HCT116 (cell line): ENCODE data around the gene KCND3. TPM values are rescaled to one million over a fixed set of nuclear protein-coding genes. Genes with fewer than 3 reads are reported as not detected.

Source experiments
- ATAC-seq: fragments of 200-7000 bp; cut with Tn5 transposase; 2 replicates; pipeline ENCODE4 v1.9.1; 2020; ENCODE audit warnings: mild to moderate bottlenecking, moderate library complexity
- BruUV-seq: library from RNA; stranded (reverse); fragments of 400-500 nt; replicated peaks from 2 replicates; lab custom pipeline; 2021; lab: Mats Ljungman, UMichigan
- CTCF ChIA-PET: fragments of 300-600 bp; sonication (Branson Sonifier 250); formaldehyde crosslinking; loops from one replicate; lab custom pipeline; 2021; ENCODE audit warnings: antibody characterized with exemption; lab: Charles Lee
- POLR2A ChIA-PET: fragments of 300-600, 350-600 bp; sonication (Branson Sonifier 250); formaldehyde crosslinking; loops from one replicate; lab custom pipeline; 2021; ENCODE audit warnings: antibody characterized with exemption; lab: Charles Lee
- RAD21 ChIA-PET, 2 experiments: fragments of 300-600 bp; sonication (Branson Sonifier 250); formaldehyde crosslinking; loops; one replicate each; lab custom pipeline; 2023; ENCODE audit warnings: low total read pairs in 2 of 2; ENCODE audit not compliant: uncharacterized antibody in 2 of 2, unreplicated experiment in 2 of 2, low non-redundant PET in 1 of 2; lab: Charles Lee
- DNase-seq: peaks from one replicate; pipeline ENCODE4 v3.0.0-alpha.2; 2010; ENCODE audit warnings: low read depth, low spot score
- H2AFZ ChIP-seq: fragments of 200-600 bp; shearing (Covaris generic), sonication (generic); 2 replicates; pipeline ENCODE4 v1.6.1; 2017; ENCODE audit warnings: low read depth, mixed run types, mixed read lengths, antibody characterized with exemption, low read length; ENCODE audit not compliant: poor library complexity, severe bottlenecking
- H3K27ac ChIP-seq: 2 replicates; pipeline ENCODE4 v1.5.1; 2012; ENCODE audit warnings: low read depth, low read length
- H3K27me3 ChIP-seq: fragments of 200-600 bp; sonication (generic); 2 replicates; pipeline ENCODE4 v1.6.1; 2016; ENCODE audit warnings: mixed run types, low read length, mixed read lengths; ENCODE audit not compliant: insufficient read depth
- H3K36me3 ChIP-seq, 2 experiments: fragments of 200-500 bp in 1 of 2; fragments of 200-600 bp in 1 of 2; sonication (Bioruptor generic) in 1 of 2; sonication (generic) in 1 of 2; 2 replicates each; pipeline versions ENCODE4 v1.5.1 to v1.6.1; 2014 to 2016; ENCODE audit warnings: low read length in 2 of 2, inconsistent platforms in 1 of 2, mixed read lengths in 1 of 2, mixed run types in 1 of 2; ENCODE audit not compliant: insufficient read depth in 2 of 2, control insufficient read depth in 1 of 2
- H3K4me1 ChIP-seq, 2 experiments: fragments of 200-600 bp in 1 of 2; sonication (generic) in 1 of 2; 2 replicates each; pipeline versions ENCODE4 v1.5.1 to v1.6.1; 2012 to 2017; ENCODE audit warnings: low read length in 2 of 2, inconsistent platforms in 1 of 2, mild to moderate bottlenecking in 1 of 2, mixed read lengths in 1 of 2, mixed run types in 1 of 2, moderate library complexity in 1 of 2; ENCODE audit not compliant: insufficient read depth in 2 of 2, control insufficient read depth in 1 of 2
- H3K4me2 ChIP-seq: fragments of 200-600 bp; sonication (generic); 2 replicates; pipeline ENCODE4 v1.6.1; 2017; ENCODE audit warnings: mixed run types, low read length, mixed read lengths
- H3K4me3 ChIP-seq, 2 experiments: fragments of 200-600 bp in 1 of 2; sonication (generic) in 1 of 2; replicated peaks in 1 of 2; 2 replicates each; pipeline ENCODE4 v1.5.1; 2011 to 2016; ENCODE audit warnings: low read length in 2 of 2, control low read depth in 1 of 2, low read depth in 1 of 2, mild to moderate bottlenecking in 1 of 2, mixed read lengths in 1 of 2, mixed run types in 1 of 2
- H3K79me2 ChIP-seq: fragments of 200-600 bp; sonication (generic); 2 replicates; pipeline ENCODE4 v1.6.1; 2017; ENCODE audit warnings: mild to moderate bottlenecking, mixed run types, low read length, moderate library complexity, mixed read lengths; ENCODE audit not compliant: insufficient read depth
- H3K9ac ChIP-seq: fragments of 200-600 bp; sonication (generic); 2 replicates; pipeline ENCODE4 v1.6.1; 2016; ENCODE audit warnings: low read length, mixed read lengths
- H3K9me2 ChIP-seq: fragments of 200-600 bp; sonication (generic), shearing (Covaris generic); 2 replicates; pipeline ENCODE4 v1.6.1; 2017; ENCODE audit warnings: mixed run types, mild to moderate bottlenecking, moderate library complexity; ENCODE audit not compliant: insufficient read depth
- H3K9me3 ChIP-seq, 2 experiments: fragments of 200-500 bp in 1 of 2; fragments of 200-600 bp in 1 of 2; sonication (Bioruptor generic) in 1 of 2; sonication (generic) in 1 of 2; 2 replicates each; pipeline ENCODE4 v1.6.1; 2014 to 2017; ENCODE audit warnings: low read length in 2 of 2, mixed read lengths in 2 of 2, inconsistent platforms in 1 of 2, low read depth in 1 of 2, mild to moderate bottlenecking in 1 of 2, mixed run types in 1 of 2, moderate library complexity in 1 of 2; ENCODE audit not compliant: control insufficient read depth in 1 of 2, insufficient read depth in 1 of 2
- H4K20me1 ChIP-seq: fragments of 200-600 bp; sonication (generic), shearing (Covaris generic); 2 replicates; pipeline ENCODE4 v1.6.1; 2017; ENCODE audit warnings: mixed run types, mild to moderate bottlenecking, moderate library complexity; ENCODE audit not compliant: insufficient read depth
- ELF1 ChIP-seq: IDR thresholded peaks from 2 replicates; pipeline ENCODE4 v1.6.1; 2012; ENCODE audit warnings: low read depth, borderline replicate concordance
- EZH2phosphoT487 ChIP-seq: fragments of 200-600 bp; IDR thresholded peaks from 2 replicates; pipeline ENCODE4 v1.6.1; 2018; ENCODE audit warnings: antibody characterized with exemption, borderline replicate concordance
- FOSL1 ChIP-seq: IDR thresholded peaks from 2 replicates; pipeline ENCODE4 v1.6.1; 2012; ENCODE audit warnings: low read depth
- JUND ChIP-seq: IDR thresholded peaks from 2 replicates; pipeline ENCODE4 v1.6.1; 2012
- REST ChIP-seq: IDR thresholded peaks from 2 replicates; pipeline ENCODE4 v1.6.1; 2012; ENCODE audit warnings: low read depth
- SIN3A ChIP-seq: IDR thresholded peaks from 2 replicates; pipeline ENCODE4 v1.6.1; 2012; ENCODE audit warnings: low read depth
- SP1 ChIP-seq: IDR thresholded peaks from 2 replicates; pipeline ENCODE4 v1.6.1; 2012; ENCODE audit warnings: low read depth
- SRF ChIP-seq: IDR thresholded peaks from 2 replicates; pipeline ENCODE4 v1.6.1; 2012; ENCODE audit warnings: low read depth
- TCF7L2 ChIP-seq: IDR thresholded peaks from 2 replicates; pipeline ENCODE4 v1.7.0; 2011; ENCODE audit warnings: borderline replicate concordance, inconsistent platforms; ENCODE audit not compliant: insufficient read depth, insufficient read length; ENCODE audit errors: extremely low read depth
- YY1 ChIP-seq: IDR thresholded peaks from 2 replicates; pipeline ENCODE4 v1.6.1; 2011; ENCODE audit warnings: low read length, low read depth, moderate library complexity, mild to moderate bottlenecking; ENCODE audit not compliant: insufficient replicate concordance; ENCODE audit errors: extremely low read depth
- ZFX ChIP-seq: fragments of 450-650 bp; IDR thresholded peaks from 2 replicates; pipeline ENCODE4 v1.6.1; 2017
- intact Hi-C: fragments of 100-400 bp; cut with micrococcal nuclease; formaldehyde crosslinking; loops from 2 replicates; pipeline ENCODE4 v1.10.0; 2022
- total RNA-seq: library from RNA; stranded (reverse); gene quantifications from one replicate; pipeline ENCODE4 v1.2.1, GENCODE V29; 2021; ENCODE audit not compliant: unreplicated experiment
- TF ChIP-seq, protein P1 (sequence below), 3 experiments: fragments of 200-600 bp in 1 of 3; sonication (generic) in 1 of 3; IDR thresholded peaks in 2 of 3; conservative IDR thresholded peaks in 1 of 3; 2 replicates each; pipeline ENCODE4 v1.5.1; 2012 to 2017; ENCODE audit warnings: low read depth in 2 of 3, low read length in 2 of 3, antibody characterized with exemption in 1 of 3, borderline replicate concordance in 1 of 3, control low read depth in 1 of 3, mild to moderate bottlenecking in 1 of 3, mixed read lengths in 1 of 3, mixed run types in 1 of 3, moderate library complexity in 1 of 3; ENCODE audit not compliant: insufficient read depth in 1 of 3
- TF ChIP-seq, protein P2 (sequence below): IDR thresholded peaks from 2 replicates; pipeline ENCODE4 v1.6.1; 2012

The KCND3 gene
- total RNA-seq, 1 experiment from 2014 or later, result 0.44 TPM

DNA sequence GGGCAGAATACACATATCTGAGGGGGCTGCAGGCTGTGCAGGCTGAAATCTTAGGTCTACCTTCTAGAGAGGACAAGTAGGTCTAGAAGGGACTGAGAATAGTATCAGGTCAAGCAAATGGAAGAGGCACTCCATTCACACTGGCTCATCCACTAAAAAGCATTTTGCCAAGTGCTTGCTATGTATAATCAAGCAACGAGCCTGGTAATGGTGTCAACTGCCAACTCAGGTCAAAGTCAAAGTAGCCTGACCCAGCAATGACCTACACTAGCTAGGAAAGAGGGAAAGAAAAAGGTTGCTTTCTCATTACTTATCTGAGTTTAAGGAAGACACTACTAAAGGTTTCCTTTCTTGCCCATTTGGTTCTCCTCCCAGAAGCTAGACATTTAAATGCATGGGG, 10.8 kb downstream of the KCND3 start:
- Histone ChIP-seq H3K79me2 (no peaks in the 10 kb centered on the region), H3K4me1 (no peaks in the 10 kb centered on the region), H3K36me3 (no peaks in the 10 kb centered on the region), H3K27me3 (peaks cover 58% of the 10 kb centered on the region), H3K4me2 (no peak overlapping the region), H3K9ac (no peak overlapping the region), H2AFZ (no peak overlapping the region), H3K9me2 (no peaks in the 10 kb centered on the region), H3K27ac (no peak overlapping the region), H3K4me3 (no peak overlapping the region), H3K9me3 (no peaks in the 10 kb centered on the region), H4K20me1 (no peaks in the 10 kb centered on the region)
- CTCF ChIA-PET, result no interaction called here
- RAD21 ChIA-PET, result no interaction called here
- TF ChIP-seq SP1 (no peak), YY1 (no peak), ELF1 (no peak), REST (no peak), EZH2phosphoT487 (no peak), FOSL1 (no peak), TCF7L2 (no peak), SIN3A (no peak), SRF (no peak), JUND (no peak), ZFX (no peak)
- TF ChIP-seq, protein P1, sequence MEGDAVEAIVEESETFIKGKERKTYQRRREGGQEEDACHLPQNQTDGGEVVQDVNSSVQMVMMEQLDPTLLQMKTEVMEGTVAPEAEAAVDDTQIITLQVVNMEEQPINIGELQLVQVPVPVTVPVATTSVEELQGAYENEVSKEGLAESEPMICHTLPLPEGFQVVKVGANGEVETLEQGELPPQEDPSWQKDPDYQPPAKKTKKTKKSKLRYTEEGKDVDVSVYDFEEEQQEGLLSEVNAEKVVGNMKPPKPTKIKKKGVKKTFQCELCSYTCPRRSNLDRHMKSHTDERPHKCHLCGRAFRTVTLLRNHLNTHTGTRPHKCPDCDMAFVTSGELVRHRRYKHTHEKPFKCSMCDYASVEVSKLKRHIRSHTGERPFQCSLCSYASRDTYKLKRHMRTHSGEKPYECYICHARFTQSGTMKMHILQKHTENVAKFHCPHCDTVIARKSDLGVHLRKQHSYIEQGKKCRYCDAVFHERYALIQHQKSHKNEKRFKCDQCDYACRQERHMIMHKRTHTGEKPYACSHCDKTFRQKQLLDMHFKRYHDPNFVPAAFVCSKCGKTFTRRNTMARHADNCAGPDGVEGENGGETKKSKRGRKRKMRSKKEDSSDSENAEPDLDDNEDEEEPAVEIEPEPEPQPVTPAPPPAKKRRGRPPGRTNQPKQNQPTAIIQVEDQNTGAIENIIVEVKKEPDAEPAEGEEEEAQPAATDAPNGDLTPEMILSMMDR (IDR thresholded peaks at IDR 0.05 in 2 of 3, conservative IDR thresholded peaks at IDR 0.05 in 1 of 3; ENCODE audit: borderline replicate concordance in 1 of 3, insufficient read depth in 1 of 3, low read depth in 2 of 3, low read length in 2 of 3), result no peak
- TF ChIP-seq, protein P2, sequence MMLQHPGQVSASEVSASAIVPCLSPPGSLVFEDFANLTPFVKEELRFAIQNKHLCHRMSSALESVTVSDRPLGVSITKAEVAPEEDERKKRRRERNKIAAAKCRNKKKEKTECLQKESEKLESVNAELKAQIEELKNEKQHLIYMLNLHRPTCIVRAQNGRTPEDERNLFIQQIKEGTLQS, result no peak
- BruUV-seq, result no TSS peak
- POLR2A ChIA-PET, result no interaction called here
- no peak for DNase-seq
- intact Hi-C loops, result no loop called here
- ATAC-seq, result no peak
